Vagina (tissue), 2 donors: ENCODE data around the gene EDEM1. TPM values are rescaled to one million over a fixed set of nuclear protein-coding genes. Genes with fewer than 3 reads are reported as not detected.

Experiments
- DNase-seq, 2 donors: peaks; one replicate each; pipeline ENCODE4 v3.0.0-alpha.2; 2017; ENCODE audit errors: extremely low spot score in 2 of 2
- H3K27ac ChIP-seq: fragments of 200-600 bp; sonication (generic); one replicate; pipeline ENCODE4 v1.5.1; 2019
- H3K27me3 ChIP-seq: fragments of 200-600 bp; sonication (generic); one replicate; pipeline ENCODE4 v1.5.1; 2019
- H3K36me3 ChIP-seq, 2 donors: fragments of 200-600 bp; sonication (generic); one replicate each; pipeline ENCODE4 v1.5.1; 2017 to 2019
- H3K4me1 ChIP-seq: fragments of 200-600 bp; sonication (generic); one replicate; pipeline ENCODE4 v1.5.1; 2019
- H3K4me3 ChIP-seq, 2 donors: fragments of 200-600 bp; sonication (generic); 1 replicate in 1 of 2; 2 replicates in 1 of 2; pipeline ENCODE4 v1.5.1; 2016 to 2019
- H3K9me3 ChIP-seq: fragments of 200-600 bp; sonication (generic); one replicate; pipeline ENCODE4 v1.5.1; 2019
- CTCF ChIP-seq, 3 experiments: fragments of 450-650 bp in 2 of 3; fragments of 200-600 bp in 1 of 3; sonication (generic) in 1 of 3; IDR thresholded peaks; one replicate each; pipeline ENCODE4 v1.5.1; 2017 to 2019; ENCODE audit warnings: antibody characterized with exemption in 3 of 3, mild to moderate bottlenecking in 2 of 3, moderate library complexity in 2 of 3
- POLR2A ChIP-seq, 2 donors: fragments of 450-650 bp; IDR thresholded peaks; one replicate each; pipeline ENCODE4 v1.6.1; 2017; ENCODE audit warnings: antibody characterized with exemption in 2 of 2, mild to moderate bottlenecking in 2 of 2, moderate library complexity in 2 of 2
- POLR2AphosphoS5 ChIP-seq, 2 donors: sonication (generic); formaldehyde crosslinking; IDR thresholded peaks; one replicate each; pipeline ENCODE4 v1.9.0; 2017; ENCODE audit warnings: antibody characterized with exemption in 2 of 2, mild to moderate bottlenecking in 2 of 2, low read depth in 1 of 2; ENCODE audit not compliant: insufficient read depth in 1 of 2
- intact Hi-C: fragments of 100-400 bp; cut with DNase I; formaldehyde crosslinking; loops from one replicate; pipeline ENCODE4 v1.15.1; 2023
- total RNA-seq: library from RNA; depleted of rRNA; stranded (reverse); fragments of >200 nt; gene quantifications from one replicate; pipeline ENCODE4 v1.2.3, GENCODE V29; 2016

The EDEM1 gene
- total RNA-seq, 1 donor from 2014 or later = 30.9 TPM

GRCh38 chr3:5214352-5214751 is 26.8 kb downstream of the EDEM1 start:
- Histone ChIP-seq H3K4me3 (no peak overlapping the region), H3K27me3 (no peaks in the 10 kb centered on the region), H3K9me3 (no peaks in the 10 kb centered on the region), H3K4me1 (no peaks in the 10 kb centered on the region), H3K36me3 (peaks cover 0 to 78% of the 10 kb centered on the region in 2 donors), H3K27ac (no peak overlapping the region)
- intact Hi-C loops = no loop called here
- TF ChIP-seq POLR2AphosphoS5 (IDR thresholded peaks at IDR 0.05; ENCODE audit: insufficient read depth in 1 of 2, low read depth in 1 of 2) (no peak), POLR2A (IDR thresholded peaks at IDR 0.05) (no peak), CTCF (IDR thresholded peaks at IDR 0.05) (no peak)
- DNase-seq = no peak

- Histone ChIP-seq H3K9me3 (no peaks in the 10 kb centered on the region), H3K27ac (no peak overlapping the region), H3K36me3 (peaks cover 0 to 43% of the 10 kb centered on the region in 2 donors), H3K4me3 (no peak overlapping the region), H3K27me3 (no peaks in the 10 kb centered on the region), H3K4me1 (no peaks in the 10 kb centered on the region)
- DNase-seq = no peak
- TF ChIP-seq POLR2A (IDR thresholded peaks at IDR 0.05) (no peak), POLR2AphosphoS5 (IDR thresholded peaks at IDR 0.05; ENCODE audit: insufficient read depth in 1 of 2, low read depth in 1 of 2) (no peak), CTCF (IDR thresholded peaks at IDR 0.05) (no peak)
- intact Hi-C loops = no loop called here
Observed at GRCh38 chr3:5217824-5218595, 30.5 kb downstream of the EDEM1 start.

- TF ChIP-seq POLR2AphosphoS5 (IDR thresholded peaks at IDR 0.05; ENCODE audit: insufficient read depth in 1 of 2, low read depth in 1 of 2) (no peak), POLR2A (IDR thresholded peaks at IDR 0.05) (no peak), CTCF (IDR thresholded peaks at IDR 0.05) (no peak)
- no peak overlapping the region for H3K4me3 ChIP-seq
- no peaks in the 10 kb centered on the region for H3K4me1 ChIP-seq
- no peak overlapping the region for H3K27ac ChIP-seq
- H3K27me3 ChIP-seq = no peaks in the 10 kb centered on the region
- intact Hi-C loops = no loop called here
- H3K36me3 ChIP-seq = peaks cover 0 to 35% of the 10 kb centered on the region in 2 donors
- no peaks in the 10 kb centered on the region for H3K9me3 ChIP-seq
- DNase-seq = no peak
Observed at GRCh38 chr3:5218815-5219214, 31.3 kb downstream of the EDEM1 start.

GRCh38 chr3:5219216-5219615 is 31.7 kb downstream of the EDEM1 start:
- intact Hi-C loops = no loop called here
- no peak overlapping the region for H3K27ac ChIP-seq
- no peaks in the 10 kb centered on the region for H3K4me1 ChIP-seq
- no peak for DNase-seq
- no peak for TF ChIP-seq POLR2AphosphoS5 (IDR thresholded peaks at IDR 0.05; ENCODE audit: insufficient read depth in 1 of 2, low read depth in 1 of 2)
- TF ChIP-seq CTCF (IDR thresholded peaks at IDR 0.05) = no peak
- no peak for TF ChIP-seq POLR2A (IDR thresholded peaks at IDR 0.05)
- no peaks in the 10 kb centered on the region for H3K9me3 ChIP-seq
- H3K36me3 ChIP-seq = peaks cover 0 to 31% of the 10 kb centered on the region in 2 donors
- no peak overlapping the region for H3K4me3 ChIP-seq
- H3K27me3 ChIP-seq = no peaks in the 10 kb centered on the region

- H3K36me3 ChIP-seq = peaks cover 0 to 22% of the 10 kb centered on the region in 2 donors
- H3K27me3 ChIP-seq = no peaks in the 10 kb centered on the region
- no peaks in the 10 kb centered on the region for H3K4me1 ChIP-seq
- TF ChIP-seq CTCF (IDR thresholded peaks at IDR 0.05) (no peak), POLR2A (IDR thresholded peaks at IDR 0.05) (no peak), POLR2AphosphoS5 (IDR thresholded peaks at IDR 0.05; ENCODE audit: insufficient read depth in 1 of 2, low read depth in 1 of 2) (no peak)
- H3K27ac ChIP-seq = no peak overlapping the region
- no peak overlapping the region for H3K4me3 ChIP-seq
- DNase-seq = no peak
- intact Hi-C loops = no loop called here
- no peaks in the 10 kb centered on the region for H3K9me3 ChIP-seq
Observed at GRCh38 chr3:5220193-5220592, 32.7 kb downstream of the EDEM1 start.
